ENCODE results near the gene ABTB1.

The ABTB1 gene

GRCh38 chr3:127707851-127708411 is 35.2 kb downstream of the ABTB1 start:
- no peak for DNase-seq

- DNase-seq, result no peak
These were observed 36.1 kb downstream of the ABTB1 start for GRCh38 chr3:127708837-127709236.

- DNase-seq, result no peak
These were observed 36.7 kb downstream of the ABTB1 start for GRCh38 chr3:127709320-127710060.

- DNase-seq, result peak; percentile 21
These were observed 37.6 kb downstream of the ABTB1 start for GRCh38 chr3:127710155-127710941.

GRCh38 chr3:127711021-127711695 is 38.4 kb downstream of the ABTB1 start:
- no peak for DNase-seq

- no peak for DNase-seq
These were observed 39.1 kb downstream of the ABTB1 start for GRCh38 chr3:127711896-127712295.

GRCh38 chr3:127712461-127712860 is 39.7 kb downstream of the ABTB1 start:
- DNase-seq, result no peak

- DNase-seq, result no peak
These were observed 40.4 kb downstream of the ABTB1 start for GRCh38 chr3:127712881-127713771.

GRCh38 chr3:127714125-127714571 is 41.4 kb downstream of the ABTB1 start:
- peak; percentile 79 for DNase-seq

GRCh38 chr3:127714866-127715265 is 42.1 kb downstream of the ABTB1 start:
- no peak for DNase-seq

GRCh38 chr3:127715532-127715931 is 42.8 kb downstream of the ABTB1 start:
- no peak for DNase-seq

- no peak for DNase-seq
These were observed 43.6 kb downstream of the ABTB1 start for GRCh38 chr3:127716384-127716783.

GRCh38 chr3:127717357-127718244 is 44.8 kb downstream of the ABTB1 start:
- DNase-seq, result no peak

- DNase-seq, result no peak
These were observed 45.6 kb downstream of the ABTB1 start for GRCh38 chr3:127718245-127718915.

GRCh38 chr3:127718916-127719290 is 46.2 kb downstream of the ABTB1 start:
- DNase-seq, result no peak

- no peak for DNase-seq
These were observed 46.6 kb downstream of the ABTB1 start for GRCh38 chr3:127719369-127719768.

GRCh38 chr3:127720161-127720823 is 47.5 kb downstream of the ABTB1 start:
- DNase-seq, result no peak

- DNase-seq, result peak; percentile 86
These were observed 48.5 kb downstream of the ABTB1 start for GRCh38 chr3:127720985-127721935.
